Tibial nerve (tissue), 4 donors: ENCODE measurements around the gene ACTR5.

Experiments
- EP300 ChIP-seq, 2 donors: sonication (generic); formaldehyde crosslinking; IDR thresholded peaks; one replicate each; pipeline ENCODE4 v1.6.1; 2017; ENCODE audit warnings: antibody characterized with exemption in 2 of 2, mild to moderate bottlenecking in 1 of 2
- POLR2A ChIP-seq, 2 donors: fragments of 450-650 bp; IDR thresholded peaks; one replicate each; pipeline ENCODE4 v1.6.1; 2017; ENCODE audit warnings: antibody characterized with exemption in 2 of 2, mild to moderate bottlenecking in 2 of 2, moderate library complexity in 2 of 2
- TF ChIP-seq, protein P1 (sequence below), 5 experiments: fragments of 200-600 bp in 3 of 5; fragments of 450-650 bp in 2 of 5; sonication (generic) in 3 of 5; IDR thresholded peaks; one replicate each; pipeline ENCODE4 v1.5.1; 2016 to 2019; ENCODE audit warnings: antibody characterized with exemption in 5 of 5, mild to moderate bottlenecking in 3 of 5, moderate library complexity in 2 of 5

- TF ChIP-seq POLR2A (IDR thresholded peaks at IDR 0.05), result no peak
- TF ChIP-seq, protein P1, sequence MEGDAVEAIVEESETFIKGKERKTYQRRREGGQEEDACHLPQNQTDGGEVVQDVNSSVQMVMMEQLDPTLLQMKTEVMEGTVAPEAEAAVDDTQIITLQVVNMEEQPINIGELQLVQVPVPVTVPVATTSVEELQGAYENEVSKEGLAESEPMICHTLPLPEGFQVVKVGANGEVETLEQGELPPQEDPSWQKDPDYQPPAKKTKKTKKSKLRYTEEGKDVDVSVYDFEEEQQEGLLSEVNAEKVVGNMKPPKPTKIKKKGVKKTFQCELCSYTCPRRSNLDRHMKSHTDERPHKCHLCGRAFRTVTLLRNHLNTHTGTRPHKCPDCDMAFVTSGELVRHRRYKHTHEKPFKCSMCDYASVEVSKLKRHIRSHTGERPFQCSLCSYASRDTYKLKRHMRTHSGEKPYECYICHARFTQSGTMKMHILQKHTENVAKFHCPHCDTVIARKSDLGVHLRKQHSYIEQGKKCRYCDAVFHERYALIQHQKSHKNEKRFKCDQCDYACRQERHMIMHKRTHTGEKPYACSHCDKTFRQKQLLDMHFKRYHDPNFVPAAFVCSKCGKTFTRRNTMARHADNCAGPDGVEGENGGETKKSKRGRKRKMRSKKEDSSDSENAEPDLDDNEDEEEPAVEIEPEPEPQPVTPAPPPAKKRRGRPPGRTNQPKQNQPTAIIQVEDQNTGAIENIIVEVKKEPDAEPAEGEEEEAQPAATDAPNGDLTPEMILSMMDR (IDR thresholded peaks at IDR 0.05), result no peak
- TF ChIP-seq EP300 (IDR thresholded peaks at IDR 0.05), result no peak
Observed at GRCh38 chr20:38715646-38716045, 32.6 kb upstream of the ACTR5 start.
